Suprapubic skin (tissue), 4 donors: ENCODE data around the gene METTL13. TPM values are rescaled to one million over a fixed set of nuclear protein-coding genes. Genes with fewer than 3 reads are reported as not detected.

Experiments used
- DNase-seq, 2 donors: peaks; one replicate each; pipeline ENCODE4 v3.0.0-alpha.2; 2019; ENCODE audit warnings: low spot score in 2 of 2
- H3K27ac ChIP-seq: fragments of 200-600 bp; sonication (generic); one replicate; pipeline ENCODE4 v1.5.1; 2019
- H3K27me3 ChIP-seq: fragments of 200-600 bp; sonication (generic); one replicate; pipeline ENCODE4 v1.5.1; 2019
- H3K36me3 ChIP-seq: fragments of 200-600 bp; sonication (generic); one replicate; pipeline ENCODE4 v1.5.1; 2019
- H3K4me1 ChIP-seq: fragments of 200-600 bp; sonication (generic); one replicate; pipeline ENCODE4 v1.5.1; 2019
- H3K4me3 ChIP-seq: fragments of 200-600 bp; sonication (generic); one replicate; pipeline ENCODE4 v1.5.1; 2019; ENCODE audit warnings: mild to moderate bottlenecking
- H3K9me3 ChIP-seq: fragments of 200-600 bp; sonication (generic); one replicate; pipeline ENCODE4 v1.5.1; 2019
- CTCF ChIP-seq, 2 donors: fragments of 200-600 bp in 1 of 2; fragments of 450-650 bp in 1 of 2; sonication (generic) in 1 of 2; IDR thresholded peaks; one replicate each; pipeline ENCODE4 v1.5.1; 2016 to 2019; ENCODE audit warnings: antibody characterized with exemption in 2 of 2, mild to moderate bottlenecking in 1 of 2, moderate library complexity in 1 of 2
- EP300 ChIP-seq: sonication (generic); formaldehyde crosslinking; IDR thresholded peaks from one replicate; pipeline ENCODE4 v1.6.1; 2017; ENCODE audit warnings: antibody characterized with exemption
- POLR2A ChIP-seq, 2 donors: fragments of 450-650 bp; IDR thresholded peaks; one replicate each; pipeline ENCODE4 v1.6.1; 2017; ENCODE audit warnings: antibody characterized with exemption in 2 of 2, mild to moderate bottlenecking in 2 of 2, moderate library complexity in 2 of 2
- POLR2AphosphoS5 ChIP-seq, 3 donors: sonication (generic); formaldehyde crosslinking; IDR thresholded peaks; one replicate each; pipeline ENCODE4 v1.6.1; 2017; ENCODE audit warnings: antibody characterized with exemption in 3 of 3
- total RNA-seq, 4 donors: library from RNA; depleted of rRNA; stranded (reverse); fragments of >200 nt; gene quantifications; one replicate each; pipeline ENCODE4 v1.1.0, GENCODE V29; 2016

The METTL13 gene
- total RNA-seq, 4 donors from 2014 or later: 20.2 to 29.4 (median 23.4) TPM

- no peaks in the 10 kb centered on the region for H3K36me3 ChIP-seq
- no peak for DNase-seq
- H3K4me3 ChIP-seq: no peak overlapping the region
- H3K27me3 ChIP-seq: no peaks in the 10 kb centered on the region
- no peaks in the 10 kb centered on the region for H3K9me3 ChIP-seq
- TF ChIP-seq POLR2AphosphoS5 (IDR thresholded peaks at IDR 0.05) (no peak), POLR2A (IDR thresholded peaks at IDR 0.05) (no peak), CTCF (IDR thresholded peaks at IDR 0.05) (no peak), EP300 (no peak)
- H3K27ac ChIP-seq: no peak overlapping the region
- peaks cover 12% of the 10 kb centered on the region for H3K4me1 ChIP-seq
These were observed 64.5 kb downstream of the METTL13 start for GRCh38 chr1:171845998-171846397.

Other genes with a start within 250 kb of the METTL13 start
- gene MYOCOS, start 159.4 kb upstream of the METTL13 start, total RNA-seq: not detected
- 1 to 10 TPM in 2 of 4 donors, under 1 TPM in 2; 0.34 to 3.1 (median 1.2) TPM for gene MYOC, start 129.0 kb upstream of the METTL13 start, total RNA-seq
- gene VAMP4, start 39.6 kb upstream of the METTL13 start, total RNA-seq: 10 to 100 TPM in 3 of 4 donors, 1 to 10 TPM in 1; 9.3 to 23.3 (median 10.7) TPM
- 10 to 100 TPM in 1 of 4 donors, 1 to 10 TPM in 3; 1.6 to 11.7 (median 3.7) TPM for gene DNM3, start 59.8 kb downstream of the METTL13 start, total RNA-seq